Central memory CD8-positive, alpha-beta T cell (primary cell): Measurements from ENCODE around the gene KIAA1549.

ENCODE experiments used
- ATAC-seq: fragments of 150-1000 bp; cut with Tn5 transposase; replicated peaks from 2 replicates; pipeline ENCODE4 v1.10.0; 2022; ENCODE audit warnings: mild to moderate bottlenecking, moderate FRiP score, moderate number of reproducible peaks; ENCODE audit not compliant: poor library complexity, severe bottlenecking; ENCODE audit errors: extremely low read depth
- DNase-seq, 2 donors: peaks; one replicate each; pipeline ENCODE4 v3.0.0; 2021; ENCODE audit warnings: low spot score in 2 of 2
- H3K27ac Mint-ChIP-seq: one replicate; pipeline ENCODE4 v1.8.0; 2022; ENCODE audit warnings: low read depth, mild to moderate bottlenecking, moderate library complexity, mixed read lengths
- H3K27me3 Mint-ChIP-seq: one replicate; pipeline ENCODE4 v1.8.0; 2022; ENCODE audit warnings: mixed read lengths
- H3K36me3 Mint-ChIP-seq: one replicate; pipeline ENCODE4 v1.8.0; 2022; ENCODE audit warnings: mild to moderate bottlenecking, moderate library complexity, mixed read lengths; ENCODE audit not compliant: insufficient read depth
- H3K4me1 Mint-ChIP-seq: one replicate; pipeline ENCODE4 v1.8.0; 2022; ENCODE audit warnings: mixed read lengths
- H3K4me3 Mint-ChIP-seq: one replicate; pipeline ENCODE4 v1.8.0; 2022; ENCODE audit warnings: mild to moderate bottlenecking, moderate library complexity, mixed read lengths
- H3K9me3 Mint-ChIP-seq: one replicate; pipeline ENCODE4 v1.8.0; 2022; ENCODE audit warnings: mixed read lengths

KIAA1549 gene

DNA sequence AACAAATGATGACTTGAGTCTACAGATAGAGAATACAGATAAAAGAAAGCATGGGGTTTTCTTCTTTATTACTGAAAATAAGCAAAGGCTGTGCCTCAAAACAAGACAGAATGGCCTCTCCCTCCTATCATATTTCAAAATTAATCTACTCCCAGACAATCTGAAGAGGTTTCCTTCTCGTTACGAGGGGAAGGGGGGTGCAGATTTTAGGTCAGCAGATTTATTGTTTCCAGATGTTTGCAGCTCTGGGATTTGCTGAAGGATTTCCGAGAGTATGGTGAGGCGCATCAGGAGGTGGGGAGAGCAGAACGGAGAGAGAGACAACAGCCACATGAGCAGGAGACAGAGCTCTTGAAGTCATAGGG is 89.8 kb downstream of the KIAA1549 start:
- Mint-ChIP-seq H3K9me3 (no peaks in the 10 kb centered on the region), H3K27ac (no peak overlapping the region), H3K27me3 (peaks cover 56% of the 10 kb centered on the region), H3K4me1 (peaks cover 2% of the 10 kb centered on the region), H3K36me3 (no peaks in the 10 kb centered on the region), H3K4me3 (no peak overlapping the region)
- DNase-seq (no peak), ATAC-seq (no peak)

- Mint-ChIP-seq H3K36me3 (no peaks in the 10 kb centered on the region), H3K27me3 (peaks cover 49% of the 10 kb centered on the region), H3K4me1 (peaks cover 4% of the 10 kb centered on the region), H3K9me3 (no peaks in the 10 kb centered on the region), H3K4me3 (no peak overlapping the region), H3K27ac (no peak overlapping the region)
- DNase-seq, result no peak
- ATAC-seq, result no peak
Measured at GRCh38 chr7:138890499-138891445, 90.4 kb downstream of the KIAA1549 start.

- H3K9me3 Mint-ChIP-seq, result no peaks in the 10 kb centered on the region
- H3K27me3 Mint-ChIP-seq, result peaks cover 40% of the 10 kb centered on the region
- H3K4me1 Mint-ChIP-seq, result peaks cover 4% of the 10 kb centered on the region
- no peak overlapping the region for H3K4me3 Mint-ChIP-seq
- H3K27ac Mint-ChIP-seq, result no peak overlapping the region
- DNase-seq (no peak), ATAC-seq (no peak)
- no peaks in the 10 kb centered on the region for H3K36me3 Mint-ChIP-seq
Measured at GRCh38 chr7:138889582-138890498, 91.3 kb downstream of the KIAA1549 start.

- H3K36me3 Mint-ChIP-seq, result no peaks in the 10 kb centered on the region
- no peak overlapping the region for H3K27ac Mint-ChIP-seq
- no peak overlapping the region for H3K4me3 Mint-ChIP-seq
- peaks cover 4% of the 10 kb centered on the region for H3K4me1 Mint-ChIP-seq
- peaks cover 22% of the 10 kb centered on the region for H3K27me3 Mint-ChIP-seq
- no peaks in the 10 kb centered on the region for H3K9me3 Mint-ChIP-seq
- ATAC-seq, result no peak
- no peak for DNase-seq
Measured at GRCh38 chr7:138887872-138888656, 93.1 kb downstream of the KIAA1549 start.

GRCh38 chr7:138887085-138887710 is 94.0 kb downstream of the KIAA1549 start:
- Mint-ChIP-seq H3K9me3 (no peaks in the 10 kb centered on the region), H3K36me3 (no peaks in the 10 kb centered on the region), H3K27ac (no peak overlapping the region), H3K4me3 (no peak overlapping the region), H3K4me1 (peaks cover 8% of the 10 kb centered on the region), H3K27me3 (peaks cover 18% of the 10 kb centered on the region)
- ATAC-seq, result no peak
- no peak for DNase-seq

DNA sequence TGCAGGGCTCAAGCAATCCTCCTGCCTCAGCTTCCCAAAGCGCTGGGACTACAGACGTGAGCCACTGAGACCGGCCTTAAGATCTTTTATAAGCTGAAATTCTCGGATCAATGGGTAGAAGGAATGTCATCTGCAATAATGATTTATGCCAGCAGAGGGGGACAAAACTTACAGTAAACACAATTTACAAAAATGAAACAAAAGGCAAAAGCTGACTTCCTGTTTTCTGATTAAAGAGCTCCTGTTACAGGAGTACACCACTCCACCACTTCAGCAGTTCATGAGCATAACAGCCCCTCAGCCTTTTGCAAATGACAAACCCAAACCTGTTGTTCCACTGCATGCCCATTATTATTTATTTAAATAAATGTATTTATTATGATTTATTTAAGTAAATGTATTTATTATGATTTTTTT is 94.7 kb downstream of the KIAA1549 start:
- Mint-ChIP-seq H3K27me3 (peaks cover 11% of the 10 kb centered on the region), H3K4me3 (no peak overlapping the region), H3K9me3 (no peaks in the 10 kb centered on the region), H3K27ac (peak overlapping the region; percentile 35), H3K4me1 (peaks cover 13% of the 10 kb centered on the region), H3K36me3 (no peaks in the 10 kb centered on the region)
- ATAC-seq (peak; percentile 82), DNase-seq (peak; percentile 15 to 51)

DNA sequence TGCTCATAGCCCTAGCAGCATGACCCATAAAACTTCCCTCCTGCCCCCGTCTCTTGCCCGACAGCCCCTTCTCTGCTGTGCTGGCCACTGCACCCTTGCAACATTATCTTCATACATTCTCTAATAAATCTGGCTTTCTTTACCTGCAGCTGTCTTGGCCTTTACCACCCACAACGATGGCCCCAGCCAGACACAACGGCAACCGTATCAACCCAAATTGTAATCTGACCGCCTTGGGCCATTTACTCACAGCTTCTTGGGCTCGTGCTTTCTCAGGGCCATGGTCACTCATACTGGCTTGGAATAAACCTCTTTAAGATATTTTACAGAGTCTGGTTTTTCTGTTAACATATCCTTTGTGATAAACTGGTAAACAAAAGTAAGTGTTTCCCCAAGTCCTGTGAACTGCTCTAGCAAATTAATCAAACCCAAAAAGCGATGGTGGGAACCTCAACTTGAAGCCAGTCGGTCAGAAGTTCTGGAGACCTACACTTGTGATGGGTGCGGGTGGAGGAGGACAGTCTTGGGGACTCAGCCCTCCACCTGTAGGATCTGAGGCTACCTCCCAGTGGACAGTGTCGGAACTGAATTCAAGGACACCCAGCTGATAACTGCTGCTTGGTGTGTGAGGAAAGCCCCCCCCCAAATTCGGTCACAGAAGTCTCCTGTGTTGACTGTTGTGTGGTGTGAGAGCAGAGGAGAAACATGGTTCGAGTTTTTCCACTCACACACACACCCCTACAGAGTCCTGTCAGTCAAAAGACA is 95.6 kb downstream of the KIAA1549 start:
- Mint-ChIP-seq H3K27ac (no peak overlapping the region), H3K4me1 (peaks cover 13% of the 10 kb centered on the region), H3K4me3 (no peak overlapping the region), H3K36me3 (no peaks in the 10 kb centered on the region), H3K27me3 (peaks cover 2% of the 10 kb centered on the region), H3K9me3 (no peaks in the 10 kb centered on the region)
- ATAC-seq (no peak), DNase-seq (no peak)

GRCh38 chr7:138882249-138882648 is 98.9 kb downstream of the KIAA1549 start:
- H3K4me3 Mint-ChIP-seq, result no peak overlapping the region
- ATAC-seq (no peak), DNase-seq (no peak)
- peaks cover 3% of the 10 kb centered on the region for H3K36me3 Mint-ChIP-seq
- H3K27me3 Mint-ChIP-seq, result no peaks in the 10 kb centered on the region
- H3K4me1 Mint-ChIP-seq, result peaks cover 13% of the 10 kb centered on the region
- no peaks in the 10 kb centered on the region for H3K9me3 Mint-ChIP-seq
- H3K27ac Mint-ChIP-seq, result no peak overlapping the region

GRCh38 chr7:138881579-138882188 is 99.5 kb downstream of the KIAA1549 start:
- DNase-seq (no peak), ATAC-seq (no peak)
- Mint-ChIP-seq H3K4me3 (no peak overlapping the region), H3K9me3 (no peaks in the 10 kb centered on the region), H3K36me3 (peaks cover 3% of the 10 kb centered on the region), H3K4me1 (peaks cover 13% of the 10 kb centered on the region), H3K27ac (no peak overlapping the region), H3K27me3 (no peaks in the 10 kb centered on the region)

- Mint-ChIP-seq H3K4me1 (peaks cover 10% of the 10 kb centered on the region), H3K9me3 (no peaks in the 10 kb centered on the region), H3K27ac (no peak overlapping the region), H3K27me3 (no peaks in the 10 kb centered on the region), H3K4me3 (no peak overlapping the region), H3K36me3 (peaks cover 3% of the 10 kb centered on the region)
- no peak for DNase-seq
- no peak for ATAC-seq
Measured at GRCh38 chr7:138880881-138881578, 100.2 kb downstream of the KIAA1549 start.

DNA sequence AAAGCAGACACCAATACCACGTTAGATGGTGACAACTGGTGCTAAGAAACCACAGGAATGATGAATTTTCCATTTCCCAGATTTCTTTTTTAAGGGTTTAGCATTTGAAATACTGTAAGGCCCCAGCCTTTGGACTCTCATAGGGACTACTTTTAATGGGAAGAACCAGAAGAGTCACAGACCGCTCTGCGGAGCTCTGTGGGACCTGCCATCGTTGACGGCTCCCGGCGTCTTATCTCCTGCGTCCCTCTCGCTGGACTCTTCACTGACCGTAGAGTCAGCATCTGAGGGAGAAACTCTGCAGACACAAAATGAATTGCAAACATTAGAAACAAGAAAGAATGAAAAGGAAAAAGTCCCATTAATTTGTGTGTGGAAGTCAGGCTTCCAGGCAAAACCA is 101.8 kb downstream of the KIAA1549 start:
- Mint-ChIP-seq H3K27me3 (no peaks in the 10 kb centered on the region), H3K4me3 (no peak overlapping the region), H3K36me3 (peaks cover 7% of the 10 kb centered on the region), H3K4me1 (peaks cover 16% of the 10 kb centered on the region), H3K27ac (no peak overlapping the region), H3K9me3 (no peaks in the 10 kb centered on the region)
- no peak for ATAC-seq
- no peak for DNase-seq
